ENCODE data around the gene TSG101. TPM values are rescaled to one million over a fixed set of nuclear protein-coding genes. Genes with fewer than 3 reads are reported as not detected.

Gene TSG101
- total RNA-seq, 1 experiment from 2014 or later = 86.4 TPM

Other genes starting within 250 kb of the TSG101 start
- gene HPS5, start 204.8 kb downstream of the TSG101 start, total RNA-seq (2014; rRNA removed; shearing (Covaris generic)) = 36.9 and 40.5 TPM in 2 replicates
- gene GTF2H1, start 204.4 kb downstream of the TSG101 start, total RNA-seq (2014; rRNA removed; shearing (Covaris generic)) = 72.9 and 85.2 TPM in 2 replicates
- gene LDHA, start 132.4 kb downstream of the TSG101 start, total RNA-seq (2014; rRNA removed; shearing (Covaris generic)) = 1,245 and 1,269 TPM in 2 replicates
- not detected in 2 replicates for gene LDHC, start 114.6 kb downstream of the TSG101 start, total RNA-seq (2014; rRNA removed; shearing (Covaris generic))
- gene LDHAL6A, start 71.1 kb downstream of the TSG101 start, total RNA-seq (2014; rRNA removed; shearing (Covaris generic)) = not detected in 2 replicates
- 14.9 and 17.8 TPM in 2 replicates for gene UEVLD, start 61.8 kb upstream of the TSG101 start, total RNA-seq (2014; rRNA removed; shearing (Covaris generic))
- 2.1 and 2.5 TPM in 2 replicates for gene MISFA, start 72.8 kb upstream of the TSG101 start, total RNA-seq (2014; rRNA removed; shearing (Covaris generic))
- 21.9 and 23.8 TPM in 2 replicates for gene SPTY2D1, start 107.4 kb upstream of the TSG101 start, total RNA-seq (2014; rRNA removed; shearing (Covaris generic))
- gene TMEM86A, start 171.8 kb upstream of the TSG101 start, total RNA-seq (2014; rRNA removed; shearing (Covaris generic)) = 5.4 and 5.8 TPM in 2 replicates
- 0.08 and 0.28 TPM in 2 replicates for gene IGSF22, start 199.2 kb upstream of the TSG101 start, total RNA-seq (2014; rRNA removed; shearing (Covaris generic))